HFFc6 (cell line): ENCODE data around the gene CAMSAP3. TPM values are rescaled to one million over a fixed set of nuclear protein-coding genes. Genes with fewer than 3 reads are reported as not detected.

Source experiments
- DNase-seq: peaks from one replicate; pipeline ENCODE4 v3.0.0-alpha.2; 2018
- H3K27ac Mint-ChIP-seq: 2 replicates; pipeline ENCODE4 v1.8.0; 2020; ENCODE audit warnings: mild to moderate bottlenecking, mixed read lengths
- H3K27me3 Mint-ChIP-seq: 2 replicates; pipeline ENCODE4 v1.8.0; 2021; ENCODE audit warnings: mild to moderate bottlenecking, moderate library complexity, mixed read lengths; ENCODE audit not compliant: insufficient read depth
- H3K36me3 Mint-ChIP-seq: 2 replicates; pipeline ENCODE4 v1.8.0; 2021; ENCODE audit warnings: low read depth, mixed read lengths
- H3K4me1 Mint-ChIP-seq: 2 replicates; pipeline ENCODE4 v1.8.0; 2020; ENCODE audit warnings: low read depth, mixed read lengths
- H3K4me3 Mint-ChIP-seq: 2 replicates; pipeline ENCODE4 v1.8.0; 2020; ENCODE audit warnings: mild to moderate bottlenecking, moderate library complexity, mixed read lengths
- H3K9me3 Mint-ChIP-seq: 2 replicates; pipeline ENCODE4 v1.8.0; 2020; ENCODE audit warnings: mild to moderate bottlenecking, mixed read lengths
- CTCF ChIP-seq: fragments of 200-600 bp; sonication (generic); IDR thresholded peaks from 2 replicates; pipeline ENCODE4 v1.5.0; 2021; ENCODE audit warnings: antibody characterized with exemption, mild to moderate bottlenecking
- total RNA-seq, 6 experiments: library from RNA; stranded (reverse); fragmentation: NEBNext Ultra II Directional; extraction: Animal tissue kit (Norgen Biotek cat#: 25700); gene quantifications; 2 replicates in 1 of 6; 3 replicates in 5 of 6; pipeline ENCODE4 v1.2.3, GENCODE V29; 2021

Gene CAMSAP3
- total RNA-seq, 6 experiments from 2014 or later, result not detected

- peaks cover 14% of the 10 kb centered on the region for H3K27me3 Mint-ChIP-seq
- H3K9me3 Mint-ChIP-seq, result no peaks in the 10 kb centered on the region
- H3K36me3 Mint-ChIP-seq, result no peaks in the 10 kb centered on the region
- peaks cover 10% of the 10 kb centered on the region for H3K4me1 Mint-ChIP-seq
- TF ChIP-seq CTCF, result no peak
- DNase-seq, result no peak
- H3K4me3 Mint-ChIP-seq, result no peak overlapping the region
- no peak overlapping the region for H3K27ac Mint-ChIP-seq
Observed at GRCh38 chr19:7650148-7650547, 54.5 kb downstream of the CAMSAP3 start.

- Mint-ChIP-seq H3K27ac (no peak overlapping the region), H3K9me3 (no peaks in the 10 kb centered on the region), H3K4me1 (peaks cover 10% of the 10 kb centered on the region), H3K27me3 (peaks cover 19% of the 10 kb centered on the region), H3K4me3 (peak overlapping the region; percentile 68), H3K36me3 (no peaks in the 10 kb centered on the region)
- peak; percentile 44 for DNase-seq
- TF ChIP-seq CTCF, result peak; percentile 99
Observed at GRCh38 chr19:7652061-7652641, 56.5 kb downstream of the CAMSAP3 start.

- Mint-ChIP-seq H3K4me3 (no peak overlapping the region), H3K36me3 (no peaks in the 10 kb centered on the region), H3K9me3 (no peaks in the 10 kb centered on the region), H3K27ac (no peak overlapping the region), H3K27me3 (peaks cover 25% of the 10 kb centered on the region), H3K4me1 (peaks cover 10% of the 10 kb centered on the region)
- peak; percentile 50 for DNase-seq
- no peak for TF ChIP-seq CTCF
Observed at GRCh38 chr19:7654401-7654800, 58.7 kb downstream of the CAMSAP3 start.

GRCh38 chr19:7655581-7655980 lies 59.9 kb downstream of the CAMSAP3 start:
- Mint-ChIP-seq H3K27ac (no peak overlapping the region), H3K9me3 (no peaks in the 10 kb centered on the region), H3K27me3 (peaks cover 30% of the 10 kb centered on the region), H3K36me3 (no peaks in the 10 kb centered on the region), H3K4me3 (no peak overlapping the region), H3K4me1 (peaks cover 10% of the 10 kb centered on the region)
- no peak for TF ChIP-seq CTCF
- DNase-seq, result no peak

- Mint-ChIP-seq H3K27me3 (peaks cover 32% of the 10 kb centered on the region), H3K27ac (no peak overlapping the region), H3K9me3 (no peaks in the 10 kb centered on the region), H3K4me1 (peaks cover 7% of the 10 kb centered on the region), H3K36me3 (no peaks in the 10 kb centered on the region), H3K4me3 (no peak overlapping the region)
- no peak for TF ChIP-seq CTCF
- no peak for DNase-seq
Observed at GRCh38 chr19:7657131-7657751, 61.6 kb downstream of the CAMSAP3 start.
